ENCODE measurements around the gene RUFY4.

RUFY4 gene

GRCh38 chr2:218130377-218130776, 61.3 kb downstream of the RUFY4 start:
- H4K20me1 ChIP-seq (ENCODE audit: insufficient read depth, low read length) = no peaks in the 10 kb centered on the region

GRCh38 chr2:218130822-218131221, 61.8 kb downstream of the RUFY4 start:
- Histone ChIP-seq H3K36me3 (ENCODE audit: insufficient read depth, low read length) (no peaks in the 10 kb centered on the region), H3K27me3 (ENCODE audit: insufficient read depth, low read length, poor library complexity) (no peaks in the 10 kb centered on the region), H3K4me2 (ENCODE audit: insufficient read depth, low read length) (no peak overlapping the region), H4K20me1 (ENCODE audit: insufficient read depth, low read length) (no peaks in the 10 kb centered on the region), H3K9ac (ENCODE audit: low read depth, low read length) (no peak overlapping the region), H3K4me3 (ENCODE audit: low read depth in 1 of 2, low read length in 2 of 2) (no peak overlapping the region), H2AFZ (ENCODE audit: low read depth, low read length) (no peak overlapping the region), H3K27ac (ENCODE audit: low read length) (no peak overlapping the region), H3K79me2 (ENCODE audit: insufficient read depth, low read length) (no peaks in the 10 kb centered on the region), H3K4me1 (ENCODE audit: insufficient read depth, low read length) (no peaks in the 10 kb centered on the region), H3K9me3 (ENCODE audit: insufficient read depth, low read length, severe bottlenecking) (no peaks in the 10 kb centered on the region)
- no peak for DNase-seq
- ATAC-seq (ENCODE audit: insufficient read depth, low read depth) = no peak
- no peak for TF ChIP-seq CTCF (IDR thresholded peaks at IDR 0.05; ENCODE audit: borderline replicate concordance, extremely low read depth, low read length, poor library complexity, severe bottlenecking)
- no peak for TF ChIP-seq EZH2 (IDR thresholded peaks at IDR 0.05; ENCODE audit: borderline replicate concordance, low read depth, low read length, severe bottlenecking)

More at GRCh38 chr2:218130377-218130776, 61.3 kb downstream of the RUFY4 start:
- TF ChIP-seq CTCF (IDR thresholded peaks at IDR 0.05; ENCODE audit: borderline replicate concordance, extremely low read depth, low read length, poor library complexity, severe bottlenecking) = no peak
- no peak for TF ChIP-seq EZH2 (IDR thresholded peaks at IDR 0.05; ENCODE audit: borderline replicate concordance, low read depth, low read length, severe bottlenecking)
- Histone ChIP-seq H3K9me3 (ENCODE audit: insufficient read depth, low read length, severe bottlenecking) (no peaks in the 10 kb centered on the region), H3K27ac (ENCODE audit: low read length) (no peak overlapping the region), H3K79me2 (ENCODE audit: insufficient read depth, low read length) (no peaks in the 10 kb centered on the region), H3K9ac (ENCODE audit: low read depth, low read length) (no peak overlapping the region), H3K36me3 (ENCODE audit: insufficient read depth, low read length) (no peaks in the 10 kb centered on the region), H3K4me3 (ENCODE audit: low read depth in 1 of 2, low read length in 2 of 2) (no peak overlapping the region), H3K27me3 (ENCODE audit: insufficient read depth, low read length, poor library complexity) (peaks cover 4% of the 10 kb centered on the region), H3K4me2 (ENCODE audit: insufficient read depth, low read length) (no peak overlapping the region), H2AFZ (ENCODE audit: low read depth, low read length) (no peak overlapping the region), H3K4me1 (ENCODE audit: insufficient read depth, low read length) (no peaks in the 10 kb centered on the region)
- ATAC-seq (ENCODE audit: insufficient read depth, low read depth) (no peak), DNase-seq (no peak)

GRCh38 chr2:218137514-218137913, 68.5 kb downstream of the RUFY4 start:
- Histone ChIP-seq H3K4me1 (ENCODE audit: insufficient read depth, low read length) (no peaks in the 10 kb centered on the region), H3K27ac (ENCODE audit: low read length) (no peak overlapping the region), H4K20me1 (ENCODE audit: insufficient read depth, low read length) (no peaks in the 10 kb centered on the region), H3K4me2 (ENCODE audit: insufficient read depth, low read length) (no peak overlapping the region), H2AFZ (ENCODE audit: low read depth, low read length) (no peak overlapping the region), H3K27me3 (ENCODE audit: insufficient read depth, low read length, poor library complexity) (peaks cover 8% of the 10 kb centered on the region), H3K4me3 (ENCODE audit: low read depth in 1 of 2, low read length in 2 of 2) (no peak overlapping the region), H3K79me2 (ENCODE audit: insufficient read depth, low read length) (no peaks in the 10 kb centered on the region), H3K9me3 (ENCODE audit: insufficient read depth, low read length, severe bottlenecking) (no peaks in the 10 kb centered on the region), H3K36me3 (ENCODE audit: insufficient read depth, low read length) (no peaks in the 10 kb centered on the region), H3K9ac (ENCODE audit: low read depth, low read length) (no peak overlapping the region)
- DNase-seq (no peak), ATAC-seq (ENCODE audit: insufficient read depth, low read depth) (no peak)
- TF ChIP-seq EZH2 (IDR thresholded peaks at IDR 0.05; ENCODE audit: borderline replicate concordance, low read depth, low read length, severe bottlenecking) (no peak), CTCF (IDR thresholded peaks at IDR 0.05; ENCODE audit: borderline replicate concordance, extremely low read depth, low read length, poor library complexity, severe bottlenecking) (no peak)

DNA sequence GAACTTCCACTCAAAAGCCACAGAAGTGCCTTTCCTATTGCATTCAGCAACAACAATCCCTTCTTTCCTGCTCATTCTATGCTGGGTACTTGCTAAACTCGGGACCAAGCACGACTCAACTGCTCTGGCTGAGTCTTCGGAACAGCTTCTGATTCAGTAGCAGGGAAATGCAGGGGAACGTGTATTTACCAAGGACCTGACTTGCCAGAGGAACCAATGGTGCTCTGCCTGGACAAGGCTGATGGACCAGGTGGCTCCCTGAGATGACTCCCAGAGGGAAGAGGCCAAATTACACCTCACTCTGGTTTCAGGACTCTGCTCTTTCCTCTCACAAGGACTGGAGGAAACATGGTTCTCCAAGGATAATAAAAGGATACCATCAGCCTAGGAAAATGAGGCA, 69.0 kb downstream of the RUFY4 start:
- no peak overlapping the region for H3K4me2 ChIP-seq (ENCODE audit: insufficient read depth, low read length)

More for the DNA sequence above, 69.0 kb downstream of the RUFY4 start:
- DNase-seq (no peak), ATAC-seq (ENCODE audit: insufficient read depth, low read depth) (no peak)
- TF ChIP-seq CTCF (IDR thresholded peaks at IDR 0.05; ENCODE audit: borderline replicate concordance, extremely low read depth, low read length, poor library complexity, severe bottlenecking) = no peak
- no peak for TF ChIP-seq EZH2 (IDR thresholded peaks at IDR 0.05; ENCODE audit: borderline replicate concordance, low read depth, low read length, severe bottlenecking)
- H3K4me3 ChIP-seq (ENCODE audit: low read depth in 1 of 2, low read length in 2 of 2) = no peak overlapping the region
- H3K27ac ChIP-seq (ENCODE audit: low read length) = no peak overlapping the region
- H3K27me3 ChIP-seq (ENCODE audit: insufficient read depth, low read length, poor library complexity) = peaks cover 8% of the 10 kb centered on the region
- no peaks in the 10 kb centered on the region for H4K20me1 ChIP-seq (ENCODE audit: insufficient read depth, low read length)
- H3K9ac ChIP-seq (ENCODE audit: low read depth, low read length) = no peak overlapping the region
- no peaks in the 10 kb centered on the region for H3K79me2 ChIP-seq (ENCODE audit: insufficient read depth, low read length)
- H2AFZ ChIP-seq (ENCODE audit: low read depth, low read length) = no peak overlapping the region
- no peaks in the 10 kb centered on the region for H3K4me1 ChIP-seq (ENCODE audit: insufficient read depth, low read length)
- H3K9me3 ChIP-seq (ENCODE audit: insufficient read depth, low read length, severe bottlenecking) = no peaks in the 10 kb centered on the region
- no peaks in the 10 kb centered on the region for H3K36me3 ChIP-seq (ENCODE audit: insufficient read depth, low read length)

Data from DND-41 (cell line).